Measurements from ENCODE around the gene CBFB.

DNA sequence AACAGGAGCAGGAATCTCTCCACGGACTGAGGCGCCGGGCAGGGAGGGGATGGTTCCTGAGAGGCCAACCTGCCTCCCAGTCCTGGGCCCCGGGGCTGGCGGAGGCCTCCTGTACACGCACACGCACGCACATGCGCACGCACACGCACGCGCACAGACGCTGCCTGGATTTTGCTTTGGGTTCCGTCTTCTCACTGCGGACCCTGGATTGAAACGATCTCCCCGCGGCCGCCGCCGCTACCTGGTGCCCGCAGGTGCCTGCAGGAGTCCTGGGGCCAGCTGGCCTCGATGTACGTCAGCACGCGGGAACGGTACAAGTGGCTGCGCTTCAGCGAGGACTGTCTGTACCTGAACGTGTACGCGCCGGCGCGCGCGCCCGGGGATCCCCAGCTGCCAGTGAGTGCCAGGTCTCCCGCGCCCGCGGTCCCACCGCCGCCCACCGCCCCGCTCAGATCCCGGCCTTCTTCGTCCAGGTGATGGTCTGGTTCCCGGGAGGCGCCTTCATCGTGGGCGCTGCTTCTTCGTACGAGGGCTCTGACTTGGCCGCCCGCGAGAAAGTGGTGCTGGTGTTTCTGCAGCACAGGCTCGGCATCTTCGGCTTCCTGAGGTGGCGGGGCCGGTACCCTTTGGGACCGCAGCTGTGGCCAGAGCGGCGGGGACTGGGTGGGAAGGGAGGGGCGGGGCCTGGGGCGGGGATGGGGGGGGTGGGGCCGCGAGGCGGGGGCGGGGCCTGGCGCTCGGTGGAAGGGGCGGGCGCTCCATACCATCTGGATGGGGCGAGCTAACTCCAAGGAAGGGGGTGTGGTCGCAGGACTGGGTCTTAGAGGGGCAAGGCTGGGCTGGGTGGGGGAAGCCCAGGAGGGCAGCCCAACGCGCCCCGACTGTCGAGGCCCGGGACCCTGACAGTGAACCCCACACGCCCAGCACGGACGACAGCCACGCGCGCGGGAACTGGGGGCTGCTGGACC, 28.3 kb upstream of the CBFB start:
- TF ChIP-seq POLR2AphosphoS5 (IDR thresholded peaks at IDR 0.05), result no peak
- TF ChIP-seq, protein P1, sequence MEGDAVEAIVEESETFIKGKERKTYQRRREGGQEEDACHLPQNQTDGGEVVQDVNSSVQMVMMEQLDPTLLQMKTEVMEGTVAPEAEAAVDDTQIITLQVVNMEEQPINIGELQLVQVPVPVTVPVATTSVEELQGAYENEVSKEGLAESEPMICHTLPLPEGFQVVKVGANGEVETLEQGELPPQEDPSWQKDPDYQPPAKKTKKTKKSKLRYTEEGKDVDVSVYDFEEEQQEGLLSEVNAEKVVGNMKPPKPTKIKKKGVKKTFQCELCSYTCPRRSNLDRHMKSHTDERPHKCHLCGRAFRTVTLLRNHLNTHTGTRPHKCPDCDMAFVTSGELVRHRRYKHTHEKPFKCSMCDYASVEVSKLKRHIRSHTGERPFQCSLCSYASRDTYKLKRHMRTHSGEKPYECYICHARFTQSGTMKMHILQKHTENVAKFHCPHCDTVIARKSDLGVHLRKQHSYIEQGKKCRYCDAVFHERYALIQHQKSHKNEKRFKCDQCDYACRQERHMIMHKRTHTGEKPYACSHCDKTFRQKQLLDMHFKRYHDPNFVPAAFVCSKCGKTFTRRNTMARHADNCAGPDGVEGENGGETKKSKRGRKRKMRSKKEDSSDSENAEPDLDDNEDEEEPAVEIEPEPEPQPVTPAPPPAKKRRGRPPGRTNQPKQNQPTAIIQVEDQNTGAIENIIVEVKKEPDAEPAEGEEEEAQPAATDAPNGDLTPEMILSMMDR (IDR thresholded peaks at IDR 0.05), result no peak
